CD4-positive, alpha-beta T cell treated with Interleukin-15 for 1 hour (primary cell): ENCODE data around the gene ALOXE3.

Experiments
- DNase-seq: peaks from one replicate; pipeline ENCODE4 v3.0.0-alpha.2; 2020

The ALOXE3 gene

GRCh38 chr17:8046306-8046928 is 71.9 kb downstream of the ALOXE3 start:
- DNase-seq = no peak
